B cell (primary cell): ENCODE results near the gene FBXL13. TPM values are rescaled to one million over a fixed set of nuclear protein-coding genes. Genes with fewer than 3 reads are reported as not detected.
"Not testable (repeated sequence)": the region's sequence is repeated elsewhere in the genome, so short reads cannot be mapped to it uniquely, and the experiment has no call there.

Experiments
- ATAC-seq: fragments of 200-7000 bp; cut with Tn5 transposase; one replicate; pipeline ENCODE4 v1.10.0; 2021; ENCODE audit warnings: low read depth, mild to moderate bottlenecking, moderate number of reproducible peaks, moderate library complexity
- CTCF ChIA-PET: fragments of 350-600 bp; sonication (Branson Sonifier 250); formaldehyde crosslinking; loops from one replicate; lab custom pipeline; 2021; ENCODE audit warnings: antibody characterized with exemption, inconsistent platforms; lab: Charles Lee
- POLR2A ChIA-PET: fragments of 350-600 bp; sonication (Branson Sonifier 250); formaldehyde crosslinking; loops from one replicate; lab custom pipeline; 2021; ENCODE audit warnings: antibody characterized with exemption; lab: Charles Lee
- DNase-seq: peaks from one replicate; pipeline ENCODE4 v3.0.0; 2013
- H2AFZ ChIP-seq: 2 replicates; pipeline ENCODE4 v1.6.1; 2012; ENCODE audit warnings: mild to moderate bottlenecking, low read depth, low read length; ENCODE audit not compliant: insufficient read depth, poor library complexity, severe bottlenecking
- H3K27ac ChIP-seq, 2 donors: 1 replicate in 1 of 2; 2 replicates in 1 of 2; pipeline ENCODE4 v1.5.1; 2012 to 2013; ENCODE audit warnings: low read length in 2 of 2, mild to moderate bottlenecking in 2 of 2, moderate library complexity in 1 of 2
- H3K27me3 ChIP-seq, 4 experiments: fragments of 200-600 bp in 1 of 4; sonication (generic) in 1 of 4; replicated peaks in 1 of 4; 1 replicate in 2 of 4; 2 replicates in 2 of 4; pipeline versions ENCODE4 v1.6.1 to v1.7.0; 2013 to 2016; ENCODE audit warnings: low read length in 3 of 4, mild to moderate bottlenecking in 2 of 4, mixed read lengths in 1 of 4, moderate library complexity in 1 of 4; ENCODE audit not compliant: insufficient read depth in 4 of 4, control insufficient read depth in 3 of 4; ENCODE audit errors: control extremely low read depth in 1 of 4
- H3K36me3 ChIP-seq, 2 experiments: replicated peaks in 1 of 2; 1 replicate in 1 of 2; 2 replicates in 1 of 2; pipeline versions ENCODE4 v1.6.1 to v1.7.1; 2013; ENCODE audit warnings: low read length in 1 of 2; ENCODE audit not compliant: insufficient read depth in 2 of 2, control insufficient read depth in 1 of 2; ENCODE audit errors: control extremely low read depth in 1 of 2, extremely low read depth in 1 of 2
- H3K4me1 ChIP-seq, 2 donors: fragments of 200-600 bp in 1 of 2; sonication (generic) in 1 of 2; 1 replicate in 1 of 2; 2 replicates in 1 of 2; pipeline versions ENCODE4 v1.5.1 to v1.6.1; 2013 to 2017; ENCODE audit warnings: low read length in 2 of 2; ENCODE audit not compliant: control insufficient read depth in 2 of 2, insufficient read depth in 2 of 2
- H3K4me2 ChIP-seq: replicated peaks from 2 replicates; pipeline ENCODE3; 2012; ENCODE audit warnings: mild to moderate bottlenecking, low read depth, low read length; ENCODE audit not compliant: poor library complexity, severe bottlenecking
- H3K4me3 ChIP-seq, 5 experiments: fragments of 200-600 bp in 1 of 5; sonication (generic) in 1 of 5; 1 replicate in 3 of 5; 2 replicates in 2 of 5; pipeline versions ENCODE4 v1.5.1 to v1.7.0; 2011 to 2016; ENCODE audit warnings: low read length in 4 of 5, mild to moderate bottlenecking in 4 of 5, low read depth in 2 of 5, control low read depth in 1 of 5, moderate library complexity in 1 of 5; ENCODE audit not compliant: insufficient read depth in 1 of 5; ENCODE audit errors: control extremely low read depth in 1 of 5, extremely low read depth in 1 of 5
- H3K79me2 ChIP-seq: fragments of 200-600 bp; sonication (generic); one replicate; pipeline ENCODE4 v1.6.0; 2016; ENCODE audit warnings: low read length; ENCODE audit not compliant: control insufficient read depth, insufficient read depth
- H3K9ac ChIP-seq: fragments of 200-600 bp; sonication (generic); 2 replicates; pipeline ENCODE4 v1.6.1; 2017; ENCODE audit warnings: mild to moderate bottlenecking, low read length, moderate library complexity
- H3K9me3 ChIP-seq, 3 donors: one replicate each; pipeline versions ENCODE4 v1.6.1 to v1.7.1; 2013; ENCODE audit warnings: low read length in 2 of 3; ENCODE audit not compliant: control insufficient read depth in 2 of 3, insufficient read depth in 1 of 3; ENCODE audit errors: control extremely low read depth in 1 of 3
- H4K20me1 ChIP-seq: 2 replicates; pipeline ENCODE4 v1.6.0; 2012; ENCODE audit warnings: mild to moderate bottlenecking, low read length; ENCODE audit not compliant: insufficient read depth, control insufficient read depth, poor library complexity, severe bottlenecking
- H3K27ac Mint-ChIP-seq: one replicate; pipeline ENCODE4 v1.8.0; 2021; ENCODE audit warnings: mixed read lengths
- H3K27me3 Mint-ChIP-seq: one replicate; pipeline ENCODE4 v1.8.0; 2021; ENCODE audit warnings: mixed read lengths
- H3K4me1 Mint-ChIP-seq: one replicate; pipeline ENCODE4 v1.8.0; 2021; ENCODE audit warnings: mixed read lengths
- H3K4me3 Mint-ChIP-seq: one replicate; pipeline ENCODE4 v1.8.0; 2021; ENCODE audit warnings: mixed read lengths
- H3K9me3 Mint-ChIP-seq: one replicate; pipeline ENCODE4 v1.8.0; 2022; ENCODE audit warnings: mixed read lengths; ENCODE audit not compliant: insufficient read depth
- WGBS: methylation state at CpG from one replicate; pipeline ENCODE4 v1.1.5; 2013; ENCODE audit warnings: missing lambda C conversion rate; ENCODE audit not compliant: insufficient coverage; 5-methylcytosine and 5-hydroxymethylcytosine counted together
- intact Hi-C: fragments of 100-400 bp; cut with micrococcal nuclease; formaldehyde crosslinking; loops from one replicate; pipeline ENCODE4 v1.10.0; 2022
- polyA plus RNA-seq: library from polyadenylated mRNA; depleted of rRNA; stranded (reverse); fragments of >200 nt; gene quantifications from 2 replicates; pipeline ENCODE4 v1.2.3, GENCODE V29; 2012
- total RNA-seq, 2 donors: library from RNA; stranded (reverse); fragments of 120-200 nt in 1 of 2; gene quantifications; 1 replicate in 1 of 2; 2 replicates in 1 of 2; pipeline versions ENCODE4 v1.2.3 to v1.2.4, GENCODE V29; 2013 to 2022

The FBXL13 gene
- total and polyA plus RNA-seq, 2 donors (not counting 1 experiment from before 2014, with no cell fraction given) = 0.22 to 4.0 TPM

DNA sequence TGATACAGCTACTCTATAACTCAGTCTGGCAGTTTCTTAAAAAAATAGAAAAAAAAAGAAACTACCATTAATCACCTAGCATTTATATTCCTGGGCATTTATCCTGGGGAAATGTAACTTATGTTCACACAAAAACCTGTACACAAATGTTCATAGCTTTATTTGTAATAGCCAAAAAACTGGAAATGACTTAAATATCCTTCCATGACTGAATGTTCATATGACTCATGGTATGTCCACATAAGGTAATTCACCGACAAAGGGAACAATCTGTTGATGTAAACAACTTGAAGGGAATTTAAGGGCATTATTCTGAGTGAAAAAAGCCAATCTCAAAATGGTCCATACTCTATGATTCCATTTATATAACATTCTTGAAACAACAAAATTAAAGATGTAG is 280.0 kb downstream of the FBXL13 start:
- H3K4me1 ChIP-seq, H3K79me2 ChIP-seq, H3K36me3 ChIP-seq, H3K27ac Mint-ChIP-seq, H3K4me3 Mint-ChIP-seq, CTCF ChIA-PET, H3K27ac ChIP-seq, H3K27me3 Mint-ChIP-seq, H3K4me3 ChIP-seq, H3K27me3 ChIP-seq, intact Hi-C loops, H4K20me1 ChIP-seq, H3K4me2 ChIP-seq, H3K9me3 ChIP-seq, H2AFZ ChIP-seq, H3K9ac ChIP-seq, ATAC-seq, POLR2A ChIA-PET, H3K9me3 Mint-ChIP-seq, H3K4me1 Mint-ChIP-seq, DNase-seq: not testable (repeated sequence)
- no CpG with 5 or more reads among the region's 1 CpG for WGBS

DNA sequence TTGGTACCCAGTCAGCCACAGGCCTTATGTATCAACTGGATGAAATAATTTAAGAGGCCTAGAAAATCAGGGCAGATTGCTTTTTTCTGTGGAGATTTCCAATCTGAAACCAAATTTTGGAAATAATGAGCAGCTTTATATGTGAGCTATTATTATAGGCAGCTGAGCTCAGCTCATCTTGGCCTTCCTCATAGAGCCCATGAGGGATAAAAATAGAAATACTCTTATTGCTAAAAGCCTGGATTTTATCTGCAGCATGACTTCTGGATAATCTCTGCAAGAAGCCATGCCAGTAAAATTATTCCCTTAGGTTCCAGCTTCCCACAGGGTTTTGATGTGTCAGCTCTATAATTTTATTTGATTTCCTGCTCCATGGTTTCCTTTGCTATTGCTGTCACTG is 282.8 kb downstream of the FBXL13 start:
- H3K4me3 Mint-ChIP-seq, H3K27ac ChIP-seq, CTCF ChIA-PET, intact Hi-C loops, H3K79me2 ChIP-seq, H3K9me3 Mint-ChIP-seq, H3K4me2 ChIP-seq, H3K4me1 Mint-ChIP-seq, H3K27me3 ChIP-seq, H3K4me1 ChIP-seq, H3K27ac Mint-ChIP-seq, H3K9ac ChIP-seq, POLR2A ChIA-PET, H3K4me3 ChIP-seq, H3K27me3 Mint-ChIP-seq, DNase-seq, H3K9me3 ChIP-seq, ATAC-seq, H4K20me1 ChIP-seq, H2AFZ ChIP-seq, H3K36me3 ChIP-seq: not testable (repeated sequence)

DNA sequence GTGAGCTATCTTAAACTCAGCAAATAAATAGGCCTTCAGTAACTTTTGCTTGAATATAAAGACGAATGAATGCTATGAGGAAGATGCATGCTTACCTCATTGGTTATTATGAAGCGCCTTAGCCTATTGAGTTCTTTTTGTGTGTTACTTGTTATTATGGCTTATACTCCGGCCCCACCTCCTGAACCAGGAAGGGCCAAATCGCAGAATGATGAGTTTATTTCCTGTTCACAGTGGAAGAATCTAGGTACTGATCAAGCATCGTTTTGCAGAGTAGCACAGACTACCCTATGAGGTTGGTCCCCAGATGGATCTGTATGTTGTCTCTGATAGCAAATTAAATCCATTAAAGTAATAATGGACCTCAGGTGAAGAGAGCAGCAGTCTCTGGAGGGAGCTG is 283.2 kb downstream of the FBXL13 start:
- H3K4me1 Mint-ChIP-seq, H2AFZ ChIP-seq, H3K27ac Mint-ChIP-seq, H4K20me1 ChIP-seq, CTCF ChIA-PET, DNase-seq, intact Hi-C loops, H3K4me1 ChIP-seq, H3K4me2 ChIP-seq, H3K27ac ChIP-seq, H3K9me3 Mint-ChIP-seq, H3K4me3 Mint-ChIP-seq, H3K9ac ChIP-seq, H3K27me3 Mint-ChIP-seq, H3K79me2 ChIP-seq, POLR2A ChIA-PET, ATAC-seq, H3K27me3 ChIP-seq, H3K36me3 ChIP-seq, H3K4me3 ChIP-seq, H3K9me3 ChIP-seq: not testable (repeated sequence)
- no CpG with 5 or more reads among the region's 5 CpGs for WGBS

DNA sequence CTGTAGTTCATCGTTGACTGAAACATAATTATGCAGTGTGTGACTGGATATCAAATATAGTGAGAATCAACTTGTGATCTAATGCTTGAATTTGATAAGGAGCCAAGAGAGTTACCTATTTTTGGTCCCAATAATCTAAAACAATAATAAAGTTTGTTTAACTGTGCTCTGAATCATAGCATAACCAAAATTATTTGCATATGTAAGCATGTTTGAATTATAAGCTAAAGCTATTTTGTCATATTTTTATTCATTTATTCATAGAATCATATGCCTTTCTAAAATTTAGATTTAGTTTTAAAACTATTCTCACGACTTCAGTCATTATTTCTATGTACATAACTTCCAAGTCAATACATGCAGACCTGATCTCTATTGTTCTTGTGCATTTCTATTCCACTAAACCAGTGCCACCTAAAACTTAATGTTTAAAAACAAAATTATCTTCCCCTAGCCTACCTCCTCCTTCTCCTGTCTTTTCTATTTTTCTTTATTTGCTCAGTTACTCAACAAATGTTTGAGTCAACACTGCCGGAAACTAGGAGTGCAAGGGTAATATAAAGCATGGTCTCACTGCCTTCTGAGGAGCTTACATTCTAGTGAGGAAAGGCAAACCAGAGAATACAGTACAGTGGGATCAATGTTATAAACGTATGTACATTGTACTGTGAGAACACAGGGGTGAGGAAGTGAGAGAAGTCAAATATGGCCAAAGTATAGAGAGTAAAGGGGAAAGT is 284.1 kb downstream of the FBXL13 start:
- H3K9me3 Mint-ChIP-seq, H3K36me3 ChIP-seq, H3K27ac Mint-ChIP-seq, H3K4me3 ChIP-seq, H3K4me1 Mint-ChIP-seq, H3K4me2 ChIP-seq, POLR2A ChIA-PET, H4K20me1 ChIP-seq, H3K27me3 ChIP-seq, H3K9me3 ChIP-seq, H3K79me2 ChIP-seq, H3K4me3 Mint-ChIP-seq, H3K9ac ChIP-seq, H3K27ac ChIP-seq, intact Hi-C loops, H2AFZ ChIP-seq, H3K4me1 ChIP-seq, H3K27me3 Mint-ChIP-seq, ATAC-seq, CTCF ChIA-PET, DNase-seq: not testable (repeated sequence)
- no CpG with 5 or more reads among the region's 4 CpGs for WGBS
